ENCODE measurements around the gene GCKR.
"Not testable (repeated sequence)": the region's sequence is repeated elsewhere in the genome, so short reads cannot be mapped to it uniquely, and the experiment has no call there.

Gene GCKR

DNA sequence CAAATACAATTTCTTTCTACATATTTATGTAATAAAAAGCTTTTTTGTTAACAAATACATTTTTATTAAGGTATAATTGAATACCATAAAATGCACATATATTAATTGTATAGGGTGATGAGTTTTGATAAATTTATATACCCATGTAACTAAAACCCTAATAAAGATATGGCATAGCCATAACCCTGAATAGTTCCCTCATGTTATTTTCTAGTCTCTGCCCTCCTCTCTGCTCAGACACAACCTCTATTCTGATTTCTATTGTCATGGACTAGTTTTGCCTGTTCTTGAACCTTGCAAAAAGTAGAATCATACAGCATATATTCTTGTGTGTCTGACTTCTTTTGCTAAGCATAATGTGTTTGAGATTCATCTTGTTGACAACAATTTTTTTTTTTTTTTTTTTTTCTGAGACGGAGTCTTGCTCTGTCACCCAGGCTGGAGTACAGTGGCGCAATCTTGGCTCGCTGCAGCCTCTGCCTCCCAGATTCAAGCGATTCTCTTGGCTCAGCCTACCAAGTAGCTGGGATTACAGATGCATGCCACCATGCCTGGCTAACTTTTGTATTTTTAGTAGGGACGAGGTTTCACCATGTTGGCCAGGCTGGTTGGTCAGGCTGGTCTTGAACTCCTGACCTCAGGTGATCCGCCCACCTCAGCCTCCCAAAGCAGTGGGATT is 47.6 kb downstream of the GCKR start:
- TF ChIP-seq, protein P1, sequence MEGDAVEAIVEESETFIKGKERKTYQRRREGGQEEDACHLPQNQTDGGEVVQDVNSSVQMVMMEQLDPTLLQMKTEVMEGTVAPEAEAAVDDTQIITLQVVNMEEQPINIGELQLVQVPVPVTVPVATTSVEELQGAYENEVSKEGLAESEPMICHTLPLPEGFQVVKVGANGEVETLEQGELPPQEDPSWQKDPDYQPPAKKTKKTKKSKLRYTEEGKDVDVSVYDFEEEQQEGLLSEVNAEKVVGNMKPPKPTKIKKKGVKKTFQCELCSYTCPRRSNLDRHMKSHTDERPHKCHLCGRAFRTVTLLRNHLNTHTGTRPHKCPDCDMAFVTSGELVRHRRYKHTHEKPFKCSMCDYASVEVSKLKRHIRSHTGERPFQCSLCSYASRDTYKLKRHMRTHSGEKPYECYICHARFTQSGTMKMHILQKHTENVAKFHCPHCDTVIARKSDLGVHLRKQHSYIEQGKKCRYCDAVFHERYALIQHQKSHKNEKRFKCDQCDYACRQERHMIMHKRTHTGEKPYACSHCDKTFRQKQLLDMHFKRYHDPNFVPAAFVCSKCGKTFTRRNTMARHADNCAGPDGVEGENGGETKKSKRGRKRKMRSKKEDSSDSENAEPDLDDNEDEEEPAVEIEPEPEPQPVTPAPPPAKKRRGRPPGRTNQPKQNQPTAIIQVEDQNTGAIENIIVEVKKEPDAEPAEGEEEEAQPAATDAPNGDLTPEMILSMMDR (IDR thresholded peaks at IDR 0.05; ENCODE audit: unreplicated experiment in 3 of 3) = no peak
- Mint-ChIP-seq H3K27ac (no peak overlapping the region), H3K9me3 (peaks cover 6% of the 10 kb centered on the region), H3K36me3 (ENCODE audit: low read depth) (no peaks in the 10 kb centered on the region), H3K4me3 (no peak overlapping the region), H3K27me3 (ENCODE audit: low read depth) (no peaks in the 10 kb centered on the region), H3K4me1 (no peaks in the 10 kb centered on the region)

DNA sequence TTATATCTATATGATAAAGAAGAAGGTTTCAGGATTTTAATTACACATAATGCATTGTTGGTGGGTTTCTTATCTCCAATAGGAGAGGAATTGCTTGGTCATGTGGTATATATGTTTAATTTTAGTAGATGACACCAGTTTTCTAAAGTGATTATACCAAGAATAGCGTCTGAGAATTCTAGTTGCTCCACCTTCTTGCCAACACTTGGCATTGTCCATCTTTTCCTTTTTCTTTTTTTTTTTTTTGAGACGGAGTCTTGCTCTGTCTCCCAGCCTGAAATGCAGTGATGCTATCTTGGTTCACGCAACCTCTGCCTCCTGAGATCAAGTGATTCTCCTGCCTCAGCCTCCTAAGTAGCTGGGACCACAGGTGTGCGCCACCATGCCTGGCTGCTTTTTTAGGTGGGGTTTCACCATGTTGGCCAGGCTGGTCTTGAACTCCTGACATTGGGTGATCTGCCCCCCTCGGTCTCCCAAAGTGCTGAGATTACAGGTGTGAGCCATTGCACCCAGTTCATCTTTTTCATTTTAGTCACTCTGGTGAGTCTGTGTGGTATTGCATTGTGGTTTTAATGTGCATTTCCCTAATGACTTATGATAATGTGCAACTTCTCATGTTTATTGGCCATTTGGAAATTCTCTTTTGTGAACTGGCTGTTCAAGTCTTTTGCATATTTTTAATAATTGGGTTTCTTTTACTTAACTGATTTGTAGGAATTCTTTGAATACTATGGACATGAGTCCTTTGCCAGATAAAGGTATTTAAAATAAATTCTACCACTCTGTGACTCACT is 48.9 kb downstream of the GCKR start:
- Mint-ChIP-seq H3K27ac (no peak overlapping the region), H3K27me3 (ENCODE audit: low read depth) (no peaks in the 10 kb centered on the region), H3K4me1 (no peaks in the 10 kb centered on the region), H3K9me3 (peaks cover 6% of the 10 kb centered on the region), H3K36me3 (ENCODE audit: low read depth) (no peaks in the 10 kb centered on the region), H3K4me3 (no peak overlapping the region)
- TF ChIP-seq, protein P1 (IDR thresholded peaks at IDR 0.05; ENCODE audit: unreplicated experiment in 3 of 3) = no peak

DNA sequence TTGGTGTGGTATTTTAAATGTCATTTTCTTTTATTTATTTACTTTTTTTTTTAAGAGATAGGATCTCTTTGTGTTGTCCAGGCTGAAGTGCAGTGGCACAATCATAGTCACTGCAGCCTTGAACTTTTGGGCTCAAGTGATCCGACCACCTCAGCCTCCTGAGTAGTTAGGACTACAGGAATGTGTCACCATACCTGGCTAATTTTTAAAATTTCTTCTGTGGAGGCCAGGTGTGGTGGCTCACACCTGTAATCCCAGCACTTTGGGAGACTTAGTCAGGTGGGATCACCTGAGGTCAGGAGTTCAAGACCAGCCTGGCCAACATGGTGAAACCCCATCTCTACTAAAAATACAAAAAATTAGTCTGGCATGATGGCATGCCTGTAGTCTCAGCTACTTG is 52.7 kb downstream of the GCKR start:
- TF ChIP-seq, protein P1 (IDR thresholded peaks at IDR 0.05; ENCODE audit: unreplicated experiment in 3 of 3) = no peak
- Mint-ChIP-seq H3K27me3 (ENCODE audit: low read depth) (peaks cover 26% of the 10 kb centered on the region), H3K4me3 (no peak overlapping the region), H3K36me3 (ENCODE audit: low read depth) (no peaks in the 10 kb centered on the region), H3K4me1 (no peaks in the 10 kb centered on the region), H3K27ac (no peak overlapping the region), H3K9me3 (peaks cover 4% of the 10 kb centered on the region)

DNA sequence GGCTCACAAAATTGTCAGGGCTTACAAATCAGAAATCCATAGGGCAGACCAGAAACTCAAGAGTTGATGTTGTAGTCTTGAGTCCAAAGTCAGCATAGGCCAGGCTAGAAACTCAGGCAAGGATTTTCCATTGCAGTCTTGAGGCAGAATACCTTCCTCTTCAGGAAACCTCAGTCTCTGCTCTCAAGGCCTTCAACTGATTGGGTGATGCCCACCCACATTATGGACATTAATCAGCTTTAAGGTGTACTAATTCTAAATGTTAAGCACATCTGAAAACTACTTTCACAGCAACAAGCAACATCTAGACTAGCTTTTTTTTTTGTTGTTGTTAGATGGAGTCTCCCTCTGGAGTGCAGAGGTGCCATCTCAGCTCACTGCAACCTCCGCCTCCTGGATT is 54.9 kb downstream of the GCKR start:
- H3K36me3 Mint-ChIP-seq (ENCODE audit: low read depth) = no peaks in the 10 kb centered on the region
- H3K27me3 Mint-ChIP-seq (ENCODE audit: low read depth) = peaks cover 30% of the 10 kb centered on the region
- H3K4me1 Mint-ChIP-seq = no peaks in the 10 kb centered on the region
- no peak overlapping the region for H3K4me3 Mint-ChIP-seq
- peaks cover 7% of the 10 kb centered on the region for H3K9me3 Mint-ChIP-seq
- TF ChIP-seq, protein P1 (IDR thresholded peaks at IDR 0.05; ENCODE audit: unreplicated experiment in 3 of 3) = no peak
- H3K27ac Mint-ChIP-seq = no peak overlapping the region

DNA sequence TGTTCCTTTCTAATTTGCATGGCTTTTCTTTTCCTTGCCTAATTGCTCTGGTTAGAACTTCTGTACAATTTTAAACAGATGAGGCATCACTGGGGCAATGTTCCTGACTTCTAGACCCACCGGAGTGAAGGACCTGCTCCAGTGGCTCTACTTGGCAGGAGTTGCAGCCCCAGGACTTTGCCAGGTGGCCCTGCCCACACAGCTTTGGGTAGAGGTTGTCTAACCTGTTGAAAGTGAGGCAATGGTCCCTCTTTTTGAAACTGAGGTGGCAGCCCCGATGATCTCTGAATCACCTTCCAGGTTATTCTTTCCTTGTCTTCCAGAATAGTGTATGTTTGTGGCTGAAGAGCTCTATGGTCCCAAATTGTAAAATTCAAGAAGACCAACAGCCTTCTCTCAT is 56.3 kb downstream of the GCKR start:
- no peak overlapping the region for H3K27ac Mint-ChIP-seq
- TF ChIP-seq, protein P1 (IDR thresholded peaks at IDR 0.05; ENCODE audit: unreplicated experiment in 3 of 3) = no peak
- peaks cover 30% of the 10 kb centered on the region for H3K27me3 Mint-ChIP-seq (ENCODE audit: low read depth)
- H3K4me1 Mint-ChIP-seq = no peaks in the 10 kb centered on the region
- peaks cover 3% of the 10 kb centered on the region for H3K9me3 Mint-ChIP-seq
- H3K4me3 Mint-ChIP-seq = no peak overlapping the region
- H3K36me3 Mint-ChIP-seq (ENCODE audit: low read depth) = no peaks in the 10 kb centered on the region

DNA sequence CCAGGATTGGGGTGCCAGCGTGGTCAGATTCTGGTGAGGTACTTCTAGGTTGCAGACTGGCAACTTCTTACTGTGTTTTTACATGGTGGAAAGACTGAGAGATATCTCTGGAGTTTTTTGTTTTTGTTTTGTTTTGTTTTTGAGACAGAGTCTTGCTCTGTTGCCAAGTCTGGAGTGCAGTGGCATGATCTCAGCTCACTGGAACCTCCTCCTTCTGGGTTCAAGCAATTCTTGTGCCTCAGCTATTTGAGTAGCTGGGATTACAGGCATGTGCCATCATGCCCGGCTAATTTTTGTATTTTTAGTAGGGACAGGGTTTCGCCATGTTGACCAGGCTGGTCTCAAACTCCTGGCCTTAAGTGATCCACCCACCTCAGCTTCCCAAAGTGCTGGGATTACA is 57.8 kb downstream of the GCKR start:
- peaks cover 33% of the 10 kb centered on the region for H3K27me3 Mint-ChIP-seq (ENCODE audit: low read depth)
- not testable (repeated sequence) for H3K4me1 Mint-ChIP-seq; H3K4me3 Mint-ChIP-seq; H3K36me3 Mint-ChIP-seq (ENCODE audit: low read depth); H3K27ac Mint-ChIP-seq; H3K9me3 Mint-ChIP-seq

All from nephron (organoid).